ENCODE results near the gene ZNF407.

GRCh38 chr18:74674487-74674886 is 76.8 kb downstream of the ZNF407 start:
- no peak for TF ChIP-seq REST (IDR thresholded peaks at IDR 0.05; ENCODE audit: low read depth)
- TF ChIP-seq, protein P1, sequence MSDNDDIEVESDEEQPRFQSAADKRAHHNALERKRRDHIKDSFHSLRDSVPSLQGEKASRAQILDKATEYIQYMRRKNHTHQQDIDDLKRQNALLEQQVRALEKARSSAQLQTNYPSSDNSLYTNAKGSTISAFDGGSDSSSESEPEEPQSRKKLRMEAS (IDR thresholded peaks at IDR 0.05) = no peak
- TF ChIP-seq EP300 (IDR thresholded peaks at IDR 0.05; ENCODE audit: borderline replicate concordance) = no peak
- TF ChIP-seq NFIC (IDR thresholded peaks at IDR 0.05) = no peak
- TF ChIP-seq CREB1 (IDR thresholded peaks at IDR 0.05; ENCODE audit: low read depth) = no peak
- no peak for TF ChIP-seq CEBPB (IDR thresholded peaks at IDR 0.05)
- no peak for TF ChIP-seq EGR1 (IDR thresholded peaks at IDR 0.05)
- no peak for TF ChIP-seq TCF12 (IDR thresholded peaks at IDR 0.05; ENCODE audit: low read depth)
- no peak for TF ChIP-seq YY1 (IDR thresholded peaks at IDR 0.05; ENCODE audit: low read depth)
- TF ChIP-seq ZBTB7A (IDR thresholded peaks at IDR 0.05; ENCODE audit: low read depth) = no peak
- TF ChIP-seq USF1 (IDR thresholded peaks at IDR 0.05) = no peak

All from Ishikawa (cell line).